GM21619 (cell line): Measurements from ENCODE around the gene EPN3.

Experiments used
- ATAC-seq: cut with Tn5 transposase; IDR thresholded peaks from one replicate; pipeline ENCODE4 v1.9.1; 2021; ENCODE audit not compliant: unreplicated experiment

Gene EPN3

DNA sequence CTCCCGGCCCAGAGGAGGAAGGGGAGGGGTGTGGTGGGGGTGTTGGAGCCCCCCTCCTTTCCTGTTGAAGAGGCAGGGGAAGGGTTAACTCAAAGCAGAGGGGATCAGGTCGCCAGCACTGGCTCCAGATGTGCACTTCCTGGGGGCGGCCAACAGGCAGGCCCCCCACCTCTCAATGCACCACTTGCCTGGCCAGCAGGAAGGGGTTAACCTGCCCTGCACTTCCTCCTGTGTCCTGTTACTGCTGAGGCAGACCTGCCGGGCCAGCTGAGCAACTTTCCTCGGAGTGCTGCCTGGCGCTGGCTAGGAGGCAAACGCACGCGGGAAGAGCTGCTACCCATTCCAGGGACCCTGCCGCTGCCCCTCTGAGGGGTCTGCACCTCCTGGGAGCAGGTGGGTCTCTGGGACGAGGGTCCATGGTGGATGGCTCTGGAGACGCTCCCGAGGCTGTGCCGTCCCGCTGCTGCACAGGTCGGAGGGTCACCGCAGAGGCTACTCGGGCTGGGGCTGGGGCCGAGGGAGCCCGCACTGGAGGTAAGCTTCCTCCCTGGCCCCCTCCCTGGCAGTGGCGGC, at the start of gene EPN3:
Gene EPN3 (plus strand): TSS at position 284 of the 573 bp plus-strand sequence. CDS start 3,822 bp downstream, outside the sequence.
- no peak for ATAC-seq

DNA sequence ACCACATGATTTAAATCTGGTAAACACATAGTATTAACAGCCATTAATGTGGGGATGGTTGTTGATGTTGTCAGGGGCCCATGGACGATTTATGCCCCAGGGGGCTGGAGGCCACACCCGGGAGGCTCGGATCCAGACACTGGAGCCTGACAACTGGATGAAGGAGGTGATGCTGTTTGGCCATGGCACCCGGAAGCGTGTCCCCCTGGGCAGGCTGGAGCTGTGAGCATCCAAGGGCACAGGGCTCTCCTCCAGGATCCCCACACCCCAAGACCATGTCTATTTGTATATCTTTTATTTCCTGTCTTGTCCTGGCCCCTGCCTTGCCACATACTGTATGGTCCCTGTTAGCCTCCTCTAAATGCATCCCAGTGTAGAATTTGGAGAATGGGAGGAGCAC, 49.3 kb upstream of the EPN3 start:
- no peak for ATAC-seq

GRCh38 chr17:50484386-50485155, 48.0 kb upstream of the EPN3 start:
- ATAC-seq: no peak

- ATAC-seq: no peak
Observed at GRCh38 chr17:50487213-50488096, 45.1 kb upstream of the EPN3 start.

DNA sequence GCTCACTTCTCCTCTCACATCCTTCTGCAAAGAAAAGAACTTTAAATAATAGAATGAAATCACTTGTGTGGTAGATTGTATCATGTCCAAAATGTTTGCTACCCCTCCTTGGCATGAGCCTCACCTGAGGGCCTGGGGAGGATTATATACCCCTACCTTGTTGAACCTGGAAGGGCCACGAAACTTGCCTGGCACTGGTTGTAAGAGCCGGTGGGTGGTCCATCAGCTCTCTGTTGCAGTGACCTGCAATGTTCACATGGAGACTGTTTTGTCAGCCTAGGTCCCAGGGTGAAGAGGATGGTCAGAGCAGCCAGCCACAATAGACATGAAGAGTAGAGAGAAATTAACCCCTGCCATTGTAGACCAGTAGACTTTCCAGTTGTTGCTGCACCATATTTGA, 43.7 kb upstream of the EPN3 start:
- no peak for ATAC-seq

DNA sequence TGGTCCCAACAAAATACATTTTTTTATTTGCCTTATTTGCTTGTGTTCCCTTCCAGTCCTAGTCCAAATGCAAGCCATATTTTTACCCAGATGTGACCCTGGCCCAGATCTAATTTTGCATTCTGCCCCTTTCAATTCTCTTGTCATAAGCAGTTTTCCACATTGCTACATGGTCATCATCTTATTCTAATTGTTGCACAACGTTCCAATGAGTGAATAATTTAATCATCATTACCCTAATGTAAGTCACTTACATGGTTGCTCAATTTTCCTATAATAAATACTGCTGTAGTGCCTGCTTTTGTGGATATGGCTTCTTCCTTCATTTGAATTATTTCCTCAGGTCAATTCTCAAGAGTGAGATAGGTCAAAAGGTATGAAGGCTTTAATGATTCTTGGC, 41.0 kb upstream of the EPN3 start:
- no peak for ATAC-seq

DNA sequence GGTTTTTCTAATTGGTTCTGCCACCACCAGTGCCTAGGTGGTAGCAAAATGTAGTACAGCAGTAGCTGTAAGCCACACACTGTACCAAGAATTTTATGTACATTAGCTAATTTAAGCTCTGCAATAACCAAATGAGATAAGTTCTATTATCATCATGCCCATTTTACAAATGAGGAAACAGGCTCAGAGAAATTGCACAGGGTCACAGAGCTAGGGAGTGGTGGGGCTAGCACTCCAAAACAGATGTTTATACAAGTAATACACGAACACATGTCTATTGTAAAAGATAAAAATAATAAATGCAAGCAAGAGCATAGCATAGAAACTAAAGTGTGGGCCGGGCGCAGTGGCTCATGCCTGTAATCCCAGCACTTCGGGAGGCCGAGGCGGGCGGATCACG, 40.3 kb upstream of the EPN3 start:
- ATAC-seq: no peak

DNA sequence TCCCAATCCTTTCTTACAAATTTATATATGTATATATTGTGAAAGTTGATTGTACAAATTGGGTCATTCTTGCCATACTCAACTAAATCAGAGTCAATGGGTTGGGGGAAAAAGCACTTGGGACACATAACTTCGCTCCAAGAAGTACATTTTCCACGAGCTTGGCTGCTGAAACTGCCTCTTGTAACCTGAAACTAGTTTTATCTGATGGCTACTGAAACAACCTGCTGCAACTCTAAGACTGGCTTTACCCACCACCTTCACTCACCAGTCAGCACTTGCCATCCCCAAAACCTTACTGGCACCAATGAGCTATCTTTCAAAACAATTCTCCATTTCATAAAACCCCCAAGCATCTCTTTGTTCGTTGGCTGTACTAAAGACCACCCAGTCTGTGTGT, 38.8 kb upstream of the EPN3 start:
- ATAC-seq: no peak

DNA sequence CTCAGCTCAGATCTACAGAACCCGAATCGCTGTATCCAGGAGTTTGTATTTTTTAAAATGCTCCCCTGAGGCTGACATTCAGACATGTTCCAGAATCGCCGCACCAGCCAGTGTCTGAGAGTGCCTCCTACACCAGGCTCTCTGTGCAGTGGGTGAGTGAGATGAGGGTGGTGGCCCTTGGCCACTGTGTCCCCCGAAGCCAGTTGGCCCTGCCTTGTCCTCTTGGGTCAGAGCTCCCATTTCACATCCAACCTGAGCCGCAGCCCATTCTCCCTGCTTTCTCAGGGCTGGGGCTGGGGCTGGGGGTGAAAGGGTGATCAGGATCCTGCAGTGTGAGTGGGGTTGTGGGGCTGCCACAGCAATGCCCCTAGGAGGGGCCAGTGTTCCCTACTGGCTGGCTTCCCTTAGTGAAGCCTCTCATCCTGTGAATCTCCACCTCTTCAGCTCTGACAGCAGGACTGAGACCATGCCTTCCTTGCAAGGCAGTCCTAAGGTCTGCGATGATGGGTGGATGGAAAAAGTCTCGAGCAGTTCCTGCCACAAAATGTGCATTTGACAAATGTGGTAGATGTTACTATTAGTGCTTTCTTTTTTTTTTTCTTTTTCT, 37.2 kb upstream of the EPN3 start:
- ATAC-seq: no peak

GRCh38 chr17:50495918-50496317, 36.6 kb upstream of the EPN3 start:
- no peak for ATAC-seq

- no peak for ATAC-seq
Observed at GRCh38 chr17:50498021-50498874, 34.3 kb upstream of the EPN3 start.

GRCh38 chr17:50499270-50499669, 33.3 kb upstream of the EPN3 start:
- no peak for ATAC-seq

DNA sequence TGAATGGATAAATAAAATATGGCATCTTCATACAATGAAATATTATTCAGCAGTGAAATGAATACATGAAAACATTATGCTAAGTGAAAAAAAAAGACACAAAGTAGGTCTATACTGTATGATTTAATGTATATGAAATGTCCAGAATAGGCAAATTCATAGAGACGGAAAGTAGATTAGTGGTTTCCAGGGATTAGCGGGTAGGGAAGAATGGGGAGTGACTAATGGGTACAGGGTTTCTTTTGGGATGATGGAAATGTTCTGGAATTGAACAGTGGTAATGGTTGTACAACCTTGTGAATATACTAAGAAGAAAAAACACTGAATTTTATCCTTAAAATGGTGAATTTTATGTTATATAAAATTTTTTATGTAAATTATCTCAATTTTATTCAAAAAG, 32.8 kb upstream of the EPN3 start:
- ATAC-seq: no peak

DNA sequence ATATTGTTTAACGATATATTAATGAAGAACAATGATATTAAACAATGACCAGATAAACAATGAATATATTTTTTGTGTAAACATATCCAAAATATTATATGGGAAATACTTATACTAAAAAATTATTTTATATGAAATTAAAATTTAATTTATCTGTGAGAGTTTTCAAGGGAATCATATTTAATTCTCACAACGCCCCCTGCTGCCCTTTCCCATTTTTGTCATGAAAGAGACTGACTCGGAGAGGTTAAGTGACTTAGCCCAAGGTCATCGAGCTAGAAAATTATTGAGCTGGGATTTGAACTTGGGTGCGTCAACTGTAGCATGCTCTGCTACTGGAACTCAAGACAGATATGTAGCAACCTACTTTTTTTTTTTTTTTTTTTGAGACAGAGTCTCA, 31.5 kb upstream of the EPN3 start:
- ATAC-seq: no peak

- no peak for ATAC-seq
Observed at GRCh38 chr17:50502301-50502990, 30.1 kb upstream of the EPN3 start.

DNA sequence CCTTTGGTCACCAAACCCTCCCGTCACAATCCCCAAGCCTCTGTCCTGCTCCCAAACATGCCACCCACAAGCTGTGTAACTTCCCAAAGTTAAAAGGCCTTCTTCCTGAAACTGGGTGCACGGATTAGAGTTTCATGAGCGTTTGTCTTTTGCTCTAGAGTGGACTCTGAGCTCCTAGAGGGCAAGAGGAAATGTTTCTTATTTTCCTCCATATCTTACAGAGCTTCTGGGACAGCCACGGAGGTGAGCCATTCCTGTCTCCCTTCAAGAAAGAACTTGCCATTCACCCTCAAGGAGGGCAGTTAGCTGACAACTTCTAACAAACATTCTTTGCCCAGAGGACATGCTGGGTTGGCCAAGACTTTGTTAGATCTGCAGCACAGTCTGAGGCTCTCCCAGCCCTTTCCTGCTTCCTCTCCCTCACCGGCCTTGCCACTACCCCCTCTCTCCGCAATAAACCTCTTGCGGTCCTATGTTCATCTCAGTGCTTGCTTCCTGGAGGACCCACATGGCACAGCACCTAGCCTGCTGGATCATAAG, 26.9 kb upstream of the EPN3 start:
- no peak for ATAC-seq

- no peak for ATAC-seq
Observed at GRCh38 chr17:50506298-50506697, 26.2 kb upstream of the EPN3 start.

- ATAC-seq: no peak
Observed at GRCh38 chr17:50507871-50508572, 24.5 kb upstream of the EPN3 start, which contains the start of gene MYCBPAP. Gene MYCBPAP (plus strand): TSS chr17:50508439. CDS start chr17:50508675, 236 bp downstream.
